Neuronal stem cell (in vitro differentiated cells): ENCODE results near the gene GJC1.

ENCODE experiments used
- DNase-seq: peaks from one replicate; pipeline ENCODE4 v3.0.0-alpha.2; 2013; ENCODE audit warnings: low spot score
- H2AFZ ChIP-seq: one replicate; pipeline ENCODE4 v1.6.1; 2013; ENCODE audit warnings: mild to moderate bottlenecking, low read length, inconsistent platforms
- H2AK5ac ChIP-seq: 2 replicates; pipeline ENCODE4 v1.6.1; 2013; ENCODE audit warnings: low read depth, mild to moderate bottlenecking, inconsistent platforms, low read length, moderate library complexity, mixed read lengths
- H2BK120ac ChIP-seq: 2 replicates; pipeline ENCODE4 v1.6.1; 2013; ENCODE audit warnings: low read depth, mild to moderate bottlenecking, inconsistent platforms, low read length, moderate library complexity, mixed read lengths
- H2BK12ac ChIP-seq: one replicate; pipeline ENCODE4 v1.6.1; 2013; ENCODE audit warnings: low read length, inconsistent platforms
- H2BK15ac ChIP-seq: 2 replicates; pipeline ENCODE4 v1.6.1; 2013; ENCODE audit warnings: mild to moderate bottlenecking, low read length, inconsistent platforms, mixed read lengths
- H2BK5ac ChIP-seq: one replicate; pipeline ENCODE4 v1.6.1; 2013; ENCODE audit warnings: inconsistent platforms, mild to moderate bottlenecking, low read length, moderate library complexity
- H3K14ac ChIP-seq: one replicate; pipeline ENCODE4 v1.6.1; 2013; ENCODE audit warnings: low read length, inconsistent platforms
- H3K18ac ChIP-seq: 2 replicates; pipeline ENCODE4 v1.6.1; 2013; ENCODE audit warnings: low read length, inconsistent platforms
- H3K23ac ChIP-seq: 2 replicates; pipeline ENCODE4 v1.6.1; 2013; ENCODE audit warnings: low read depth, mild to moderate bottlenecking, mixed read lengths, low read length, inconsistent platforms; ENCODE audit not compliant: poor library complexity
- H3K27ac ChIP-seq: replicated peaks from 3 replicates; pipeline ENCODE4 v1.5.1; 2013; ENCODE audit warnings: low read length, inconsistent platforms
- H3K27me3 ChIP-seq, 3 experiments: 2 replicates each; pipeline ENCODE4 v1.6.1; 2013; ENCODE audit warnings: low read length in 3 of 3, mild to moderate bottlenecking in 2 of 3, inconsistent platforms in 1 of 3, low read depth in 1 of 3, mixed read lengths in 1 of 3, moderate library complexity in 1 of 3; ENCODE audit not compliant: control insufficient read depth in 3 of 3, insufficient read depth in 3 of 3
- H3K36me3 ChIP-seq, 2 donors: replicated peaks in 1 of 2; 2 replicates each; pipeline ENCODE4 v1.6.1; 2013; ENCODE audit warnings: low read length in 2 of 2; ENCODE audit not compliant: control insufficient read depth in 2 of 2, insufficient read depth in 2 of 2
- H3K4ac ChIP-seq: 2 replicates; pipeline ENCODE4 v1.6.1; 2013; ENCODE audit warnings: inconsistent platforms, mild to moderate bottlenecking, low read length, moderate library complexity
- H3K4me1 ChIP-seq, 2 donors: 1 replicate in 1 of 2; 2 replicates in 1 of 2; pipeline ENCODE4 v1.6.1; 2013; ENCODE audit warnings: low read length in 2 of 2, low read depth in 1 of 2; ENCODE audit not compliant: control insufficient read depth in 2 of 2, insufficient read depth in 1 of 2
- H3K4me2 ChIP-seq: one replicate; pipeline ENCODE4 v1.6.1; 2013; ENCODE audit warnings: mild to moderate bottlenecking, low read length, inconsistent platforms; ENCODE audit not compliant: insufficient read depth, poor library complexity, severe bottlenecking
- H3K4me3 ChIP-seq, 2 donors: 2 replicates each; pipeline ENCODE4 v1.5.1; 2013; ENCODE audit warnings: low read length in 2 of 2, mild to moderate bottlenecking in 2 of 2, inconsistent platforms in 1 of 2, moderate library complexity in 1 of 2
- H3K79me1 ChIP-seq: one replicate; pipeline ENCODE4 v1.6.1; 2013; ENCODE audit warnings: low read depth, mild to moderate bottlenecking, inconsistent platforms, low read length, moderate library complexity
- H3K9ac ChIP-seq: one replicate; pipeline ENCODE4 v1.6.1; 2013; ENCODE audit warnings: mild to moderate bottlenecking, low read depth, low read length, inconsistent platforms; ENCODE audit not compliant: poor library complexity
- H3K9me3 ChIP-seq, 2 donors: replicated peaks in 1 of 2; 2 replicates each; pipeline versions ENCODE3 to v1.6.1; 2013; ENCODE audit warnings: low read length in 2 of 2, mild to moderate bottlenecking in 2 of 2, inconsistent platforms in 1 of 2, low read depth in 1 of 2, mixed read lengths in 1 of 2, moderate library complexity in 1 of 2; ENCODE audit not compliant: control insufficient read depth in 2 of 2, insufficient read depth in 1 of 2
- H4K8ac ChIP-seq: one replicate; pipeline ENCODE4 v1.6.1; 2013; ENCODE audit warnings: low read depth, mild to moderate bottlenecking, inconsistent platforms, low read length, moderate library complexity
- H4K91ac ChIP-seq: one replicate; pipeline ENCODE4 v1.6.1; 2013; ENCODE audit warnings: low read length, low read depth, mild to moderate bottlenecking, inconsistent platforms; ENCODE audit not compliant: poor library complexity
- WGBS, 2 donors: extraction: QIAGEN DNeasy Blood & Tissue Kit; methylation state at CpG; one replicate each; pipeline ENCODE4 v1.1.7; 2013; ENCODE audit warnings: missing lambda C conversion rate in 2 of 2, mixed read lengths in 1 of 2; ENCODE audit not compliant: insufficient read length in 2 of 2, insufficient replicate concordance in 1 of 2; ENCODE audit errors: extremely low coverage in 2 of 2; 5-methylcytosine and 5-hydroxymethylcytosine counted together

The GJC1 gene

GRCh38 chr17:44794851-44795413 lies 35.2 kb downstream of the GJC1 start:
- Histone ChIP-seq H3K18ac (no peak overlapping the region), H2AK5ac (no peak overlapping the region), H3K9me3 (no peaks in the 10 kb centered on the region), H2BK120ac (no peak overlapping the region), H2BK5ac (no peak overlapping the region), H2BK12ac (no peak overlapping the region), H3K14ac (no peak overlapping the region), H4K91ac (no peak overlapping the region), H4K8ac (no peak overlapping the region), H3K4ac (no peak overlapping the region), H3K23ac (no peak overlapping the region), H3K9ac (no peak overlapping the region), H3K4me1 (peaks cover 4 to 14% of the 10 kb centered on the region in 2 donors), H3K27ac (peak overlapping the region; percentile 3), H3K4me2 (no peak overlapping the region), H3K79me1 (peaks cover 3% of the 10 kb centered on the region), H2BK15ac (no peak overlapping the region), H3K27me3 (no peaks in the 10 kb centered on the region), H3K4me3 (no peak overlapping the region), H2AFZ (peak overlapping the region; percentile 74), H3K36me3 (peaks cover 5 to 43% of the 10 kb centered on the region in 2 donors)
- DNase-seq: no peak
- WGBS, 2 donors: no CpG with 5 or more reads among the region's 10 CpGs

GRCh38 chr17:44793885-44794842 lies 35.9 kb downstream of the GJC1 start:
- H3K27ac ChIP-seq: peak overlapping the region; percentile 3
- no peak overlapping the region for H3K4me3 ChIP-seq
- WGBS, 2 donors: no CpG with 5 or more reads among the region's 18 CpGs

GRCh38 chr17:44792276-44792675 lies 37.8 kb downstream of the GJC1 start:
- H3K36me3 ChIP-seq: peaks cover 2 to 16% of the 10 kb centered on the region in 2 donors
- H3K14ac ChIP-seq: no peak overlapping the region
- no peak overlapping the region for H3K4ac ChIP-seq
- no peak overlapping the region for H2BK120ac ChIP-seq
- no peak overlapping the region for H3K23ac ChIP-seq
- no peak overlapping the region for H3K9ac ChIP-seq
- H2AK5ac ChIP-seq: no peak overlapping the region
- no peaks in the 10 kb centered on the region for H3K9me3 ChIP-seq
- no peak overlapping the region for H2BK15ac ChIP-seq
- peaks cover 3% of the 10 kb centered on the region for H3K79me1 ChIP-seq
- H3K4me2 ChIP-seq: no peak overlapping the region
- no peak overlapping the region for H4K8ac ChIP-seq
- no peak overlapping the region for H2AFZ ChIP-seq
- no peak for DNase-seq
- H3K4me3 ChIP-seq: no peak overlapping the region
- no CpG with 5 or more reads among the region's 1 CpG for WGBS, 2 donors
- H3K27me3 ChIP-seq: no peaks in the 10 kb centered on the region
- H2BK5ac ChIP-seq: no peak overlapping the region
- H4K91ac ChIP-seq: no peak overlapping the region
- H3K27ac ChIP-seq: no peak overlapping the region
- no peak overlapping the region for H3K18ac ChIP-seq
- H3K4me1 ChIP-seq: peaks cover 4 to 14% of the 10 kb centered on the region in 2 donors
- H2BK12ac ChIP-seq: no peak overlapping the region

More at GRCh38 chr17:44793885-44794842, 35.9 kb downstream of the GJC1 start:
- H3K23ac ChIP-seq: no peak overlapping the region
- no peak overlapping the region for H4K91ac ChIP-seq
- no peak overlapping the region for H3K14ac ChIP-seq
- no peak for DNase-seq
- peaks cover 3% of the 10 kb centered on the region for H3K79me1 ChIP-seq
- no peak overlapping the region for H2BK12ac ChIP-seq
- H3K4ac ChIP-seq: no peak overlapping the region
- H3K27me3 ChIP-seq: no peaks in the 10 kb centered on the region
- peak overlapping the region; percentile 74 for H2AFZ ChIP-seq
- no peak overlapping the region for H4K8ac ChIP-seq
- H2AK5ac ChIP-seq: no peak overlapping the region
- H3K9me3 ChIP-seq: no peaks in the 10 kb centered on the region
- no peak overlapping the region for H2BK5ac ChIP-seq
- H3K9ac ChIP-seq: no peak overlapping the region
- peaks cover 2 to 35% of the 10 kb centered on the region in 2 donors for H3K36me3 ChIP-seq
- no peak overlapping the region for H2BK120ac ChIP-seq
- H3K18ac ChIP-seq: no peak overlapping the region
- no peak overlapping the region for H3K4me2 ChIP-seq
- H3K4me1 ChIP-seq: peaks cover 4 to 14% of the 10 kb centered on the region in 2 donors
- H2BK15ac ChIP-seq: no peak overlapping the region

GRCh38 chr17:44788139-44788538 lies 41.9 kb downstream of the GJC1 start:
- no CpG with 5 or more reads among the region's 7 CpGs for WGBS, 2 donors

More at GRCh38 chr17:44788139-44788538, 41.9 kb downstream of the GJC1 start:
- Histone ChIP-seq H3K9me3 (no peaks in the 10 kb centered on the region), H2AFZ (no peak overlapping the region), H3K9ac (no peak overlapping the region), H3K4ac (no peak overlapping the region), H3K79me1 (peaks cover 3% of the 10 kb centered on the region), H2BK5ac (no peak overlapping the region), H3K4me3 (no peak overlapping the region), H3K27me3 (peaks cover 0 to 7% (median 0%) of the 10 kb centered on the region in 3 experiments), H4K91ac (no peak overlapping the region), H3K27ac (no peak overlapping the region), H3K18ac (no peak overlapping the region), H3K36me3 (no peaks in the 10 kb centered on the region), H2AK5ac (no peak overlapping the region), H2BK12ac (no peak overlapping the region), H3K23ac (no peak overlapping the region), H3K4me1 (no peaks in the 10 kb centered on the region), H3K14ac (peak overlapping the region; percentile 71), H4K8ac (no peak overlapping the region), H2BK120ac (no peak overlapping the region), H2BK15ac (no peak overlapping the region), H3K4me2 (no peak overlapping the region)
- DNase-seq: no peak
